Measurements from ENCODE around the gene GABARAP. TPM values are rescaled to one million over a fixed set of nuclear protein-coding genes. Genes with fewer than 3 reads are reported as not detected.

GABARAP gene
- total and polyA plus RNA-seq, 2 of the 13 experiments (the other 11 are each of a cell fraction or from before 2014, with no cell fraction given), result 161 to 310 TPM

GRCh38 chr17:7241783-7242716 lies at the start of gene GABARAP (continued):
- TF ChIP-seq ZNF281 (CRISPR knock-in tag; IDR thresholded peaks at IDR 0.05; ENCODE audit: borderline replicate concordance) (peak; percentile 9; the same call in 1 of the 2 replicates), ZBTB40 (IDR thresholded peaks at IDR 0.05) (no peak), ZBTB40 (CRISPR knock-in tag; IDR thresholded peaks at IDR 0.05) (peak; percentile 56; the same call in 1 of the 2 replicates), ZNF18 (CRISPR knock-in tag; IDR thresholded peaks at IDR 0.05; ENCODE audit: insufficient replicate concordance) (peak; percentile 13), ARID4A (CRISPR knock-in tag; IDR thresholded peaks at IDR 0.05; ENCODE audit: borderline replicate concordance) (peak; percentile 80)
